WTC11 (cell line): ENCODE measurements around the gene ZNF649.
"Not testable (repeated sequence)": the region's sequence is repeated elsewhere in the genome, so short reads cannot be mapped to it uniquely, and the experiment has no call there.

Experiments
- CREM ChIP-seq: sonication (generic); formaldehyde crosslinking; IDR thresholded peaks from 2 replicates; pipeline ENCODE4 v1.8.1; 2022; ENCODE audit warnings: mild to moderate bottlenecking, missing genetic modification reagents, moderate library complexity
- CTCF ChIP-seq: fragments of 200-600 bp; IDR thresholded peaks from 2 replicates; pipeline ENCODE4 v1.8.0; 2022; ENCODE audit warnings: antibody characterized with exemption
- MAX ChIP-seq: sonication (generic); formaldehyde crosslinking; IDR thresholded peaks from 2 replicates; pipeline ENCODE4 v1.8.0; 2022; ENCODE audit warnings: mild to moderate bottlenecking, missing genetic modification reagents
- MLX ChIP-seq: sonication (generic); formaldehyde crosslinking; IDR thresholded peaks from 2 replicates; pipeline ENCODE4 v1.8.1; 2023; ENCODE audit warnings: mild to moderate bottlenecking, missing genetic modification reagents, moderate library complexity
- MYBL2 ChIP-seq: sonication (generic); formaldehyde crosslinking; IDR thresholded peaks from 2 replicates; pipeline ENCODE4 v1.8.1; 2023; ENCODE audit warnings: mild to moderate bottlenecking, moderate library complexity, missing genetic modification reagents
- NFYB ChIP-seq: sonication (generic); formaldehyde crosslinking; conservative IDR thresholded peaks from 2 replicates; pipeline ENCODE4 v1.8.0; 2022; ENCODE audit warnings: low read depth, missing genetic modification reagents
- NR1H2 ChIP-seq: sonication (generic); formaldehyde crosslinking; IDR thresholded peaks from 2 replicates; pipeline ENCODE4 v1.9.0; 2021; ENCODE audit warnings: mild to moderate bottlenecking, moderate library complexity, missing genetic modification reagents
- PREB ChIP-seq: sonication (generic); formaldehyde crosslinking; IDR thresholded peaks from 2 replicates; pipeline ENCODE4 v1.8.1; 2022; ENCODE audit warnings: mild to moderate bottlenecking, missing genetic modification reagents, moderate library complexity, borderline replicate concordance
- SP1 ChIP-seq: sonication (generic); formaldehyde crosslinking; conservative IDR thresholded peaks from 2 replicates; pipeline ENCODE4 v1.8.1; 2022; ENCODE audit warnings: missing genetic modification reagents
- TCF7 ChIP-seq: sonication (generic); formaldehyde crosslinking; IDR thresholded peaks from 2 replicates; pipeline ENCODE4 v1.8.0; 2022; ENCODE audit warnings: mild to moderate bottlenecking, low read depth, missing genetic modification reagents, moderate library complexity
- TEAD4 ChIP-seq: sonication (generic); formaldehyde crosslinking; IDR thresholded peaks from 2 replicates; pipeline ENCODE4 v1.8.0; 2022; ENCODE audit warnings: mild to moderate bottlenecking, missing genetic modification reagents

- TF ChIP-seq TCF7 (CRISPR knock-in tag); CTCF; MLX (CRISPR knock-in tag); MYBL2 (CRISPR knock-in tag); NFYB (CRISPR knock-in tag); SP1 (CRISPR knock-in tag); CREM; NR1H2 (CRISPR knock-in tag); PREB (CRISPR knock-in tag); MAX (CRISPR knock-in tag); TEAD4 (CRISPR knock-in tag): not testable (repeated sequence)
Measured at GRCh38 chr19:51906108-51906507, 1.3 kb upstream of the ZNF649 start.
